NCI-H2081 treated with DMSO at 0.1 percent for 48 hours (cell line): Measurements from ENCODE around the gene FOSL2.

Source experiments
- DNase-seq: peaks from one replicate; lab custom pipeline; 2025; lab: John Stamatoyannopoulos, UW

Gene FOSL2

DNA sequence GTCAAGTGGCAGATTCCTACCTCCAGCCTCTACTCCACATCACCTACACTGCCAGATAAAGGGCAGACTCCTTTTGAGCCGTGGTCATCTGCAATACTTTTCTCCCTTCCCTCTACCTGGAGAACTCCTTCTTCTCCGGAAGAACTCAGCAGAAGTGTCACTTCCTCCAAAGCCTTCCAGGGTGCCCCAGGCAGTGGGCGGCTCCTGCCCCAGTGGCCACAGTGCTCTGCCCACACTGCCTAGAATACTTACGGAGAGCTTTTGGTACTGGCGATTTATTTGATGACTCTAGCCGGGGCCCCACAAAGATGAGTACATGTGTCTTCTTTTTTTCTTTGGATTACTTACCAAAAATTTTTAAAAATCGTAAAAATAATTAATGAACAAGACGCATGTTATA is 39.7 kb downstream of the FOSL2 start:
- no peak for DNase-seq

DNA sequence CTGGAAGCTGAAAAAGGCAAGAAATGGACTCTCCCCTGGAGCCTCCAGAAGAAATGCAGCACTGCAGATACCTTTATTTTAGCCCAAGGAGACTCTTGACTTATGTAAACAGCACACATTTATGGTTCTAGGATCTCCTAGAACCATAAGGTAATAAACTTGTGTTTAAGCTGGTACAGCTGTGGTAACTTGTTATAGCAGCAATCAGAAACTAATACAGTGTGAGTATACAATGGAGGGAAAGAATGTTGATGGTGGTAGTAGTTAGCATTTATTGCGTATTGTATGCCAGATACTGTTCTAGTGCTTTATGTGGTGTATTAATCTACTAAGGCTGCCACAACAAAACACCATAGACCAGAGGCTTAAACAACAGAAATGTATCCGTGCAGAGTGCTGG is 40.6 kb downstream of the FOSL2 start:
- no peak for DNase-seq

DNA sequence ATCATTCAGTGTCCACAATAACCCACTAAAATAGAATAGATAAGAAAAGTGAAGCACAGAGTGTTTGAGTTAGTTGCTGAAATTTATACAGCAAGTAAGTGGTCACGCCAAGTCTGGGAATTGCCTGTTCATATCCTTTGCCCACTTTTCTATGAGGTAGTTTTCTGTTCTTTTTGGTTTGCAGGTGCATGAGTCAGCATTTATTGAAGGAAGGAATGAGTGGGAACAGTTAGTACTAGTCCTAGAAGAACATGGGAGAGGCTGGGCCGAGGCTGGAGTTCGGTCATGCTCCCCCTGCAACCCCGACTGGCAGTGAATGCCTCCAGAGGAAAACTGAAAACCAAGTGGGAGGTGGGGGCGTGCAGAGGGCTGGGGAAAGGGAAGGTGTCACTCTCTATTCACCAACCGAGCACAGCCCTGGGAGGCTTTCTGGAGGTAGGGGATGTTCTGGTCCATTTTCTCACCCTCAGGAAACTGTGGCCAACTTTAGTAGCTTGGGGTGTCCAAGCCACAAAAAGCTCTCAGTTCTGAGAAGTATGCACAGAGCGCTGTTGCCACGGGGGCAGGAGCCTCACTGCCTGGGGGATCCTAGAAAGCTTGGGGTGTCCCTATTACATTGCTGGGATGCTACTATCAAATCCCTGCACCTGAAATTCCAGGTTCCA is 41.4 kb downstream of the FOSL2 start:
- DNase-seq: no peak

DNA sequence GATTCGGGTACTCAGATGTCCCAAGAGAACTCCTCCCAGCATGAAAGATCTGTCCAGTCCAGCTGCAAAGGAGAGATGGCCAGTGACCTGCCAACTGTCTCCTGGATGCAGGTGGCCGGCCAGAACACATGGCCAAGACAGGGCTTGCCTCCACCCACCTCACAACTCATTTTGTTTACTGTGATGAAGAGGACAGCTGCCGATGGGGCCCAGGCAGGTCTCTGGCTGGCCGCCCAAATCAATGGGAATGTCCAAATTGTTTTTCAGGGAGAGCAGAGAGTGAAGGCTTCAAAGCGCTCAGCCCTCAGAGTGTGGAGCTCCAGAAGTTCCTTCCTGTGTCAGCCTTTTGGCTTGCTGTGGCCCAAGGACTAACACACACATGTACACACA is 41.9 kb downstream of the FOSL2 start:
- DNase-seq: no peak

DNA sequence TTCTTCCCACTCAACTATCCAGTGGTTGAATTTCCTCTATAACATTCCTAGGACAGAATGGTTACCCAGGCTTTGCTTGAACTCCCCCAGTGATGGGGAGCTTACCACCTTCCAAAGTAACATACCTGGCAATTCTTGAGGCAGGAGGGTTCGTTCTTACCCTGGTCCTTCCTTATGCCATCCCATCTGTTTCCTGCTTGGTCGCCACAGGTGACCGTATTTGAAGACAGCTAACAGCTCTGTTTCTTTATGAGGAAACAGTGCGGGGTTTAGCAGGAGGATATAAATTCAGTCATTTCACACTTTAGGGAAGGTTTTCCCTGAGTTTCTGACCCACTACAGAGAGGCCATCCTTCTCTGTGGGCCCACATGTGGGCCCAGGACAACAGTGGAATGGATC is 42.6 kb downstream of the FOSL2 start:
- DNase-seq: no peak

DNA sequence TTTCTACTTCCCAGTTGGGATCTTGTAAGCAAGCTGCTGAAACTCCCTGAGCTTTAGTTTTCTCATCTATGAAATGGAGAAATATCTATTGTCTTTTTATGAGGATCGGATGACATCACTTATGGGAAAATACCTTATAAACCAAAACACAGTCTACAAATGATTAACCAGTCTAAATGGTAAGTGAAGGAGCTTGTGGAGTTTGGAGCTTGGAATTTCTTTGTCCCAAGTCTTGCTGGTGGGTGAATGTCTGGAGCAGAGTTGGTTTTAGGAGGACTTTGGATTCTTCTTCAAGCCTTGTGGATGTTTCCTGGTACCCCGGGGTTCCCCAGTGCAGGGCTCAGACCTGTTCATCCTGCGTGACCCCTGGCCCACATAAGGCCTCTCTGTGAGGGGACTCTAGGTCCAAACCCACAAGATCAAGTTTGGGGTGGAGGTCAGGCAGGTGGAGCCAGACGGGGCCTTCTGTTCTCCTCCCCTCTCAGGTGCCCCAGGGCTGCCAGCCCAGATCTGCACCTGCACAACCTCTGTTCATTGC is 43.2 kb downstream of the FOSL2 start:
- DNase-seq: no peak

DNA sequence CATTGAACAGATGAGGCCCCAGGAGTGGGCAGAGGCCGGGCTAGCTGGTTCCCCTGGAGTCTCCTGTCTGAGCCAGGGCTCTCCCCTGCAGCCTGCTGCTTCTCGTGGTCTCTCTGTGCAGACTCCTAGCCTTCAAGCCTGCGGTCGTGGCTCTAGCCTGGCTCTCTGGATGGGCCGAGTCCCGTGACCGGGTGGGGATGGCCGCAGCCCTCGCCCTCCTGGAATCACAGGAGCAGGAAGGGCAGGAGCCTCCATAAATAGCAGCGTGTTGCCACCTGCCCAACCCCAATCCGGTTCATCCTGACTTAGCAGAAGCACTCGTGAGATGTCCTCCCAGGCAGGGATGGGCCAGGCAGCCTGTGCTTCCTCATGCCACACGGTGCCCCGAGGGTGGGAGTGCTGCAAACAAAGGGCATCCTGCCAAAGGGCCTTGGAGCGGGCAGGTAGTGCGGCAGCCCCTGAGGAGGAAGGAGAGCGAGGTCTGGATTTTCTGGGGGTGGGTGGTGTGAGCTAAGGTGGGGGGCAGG is 43.9 kb downstream of the FOSL2 start:
- no peak for DNase-seq

DNA sequence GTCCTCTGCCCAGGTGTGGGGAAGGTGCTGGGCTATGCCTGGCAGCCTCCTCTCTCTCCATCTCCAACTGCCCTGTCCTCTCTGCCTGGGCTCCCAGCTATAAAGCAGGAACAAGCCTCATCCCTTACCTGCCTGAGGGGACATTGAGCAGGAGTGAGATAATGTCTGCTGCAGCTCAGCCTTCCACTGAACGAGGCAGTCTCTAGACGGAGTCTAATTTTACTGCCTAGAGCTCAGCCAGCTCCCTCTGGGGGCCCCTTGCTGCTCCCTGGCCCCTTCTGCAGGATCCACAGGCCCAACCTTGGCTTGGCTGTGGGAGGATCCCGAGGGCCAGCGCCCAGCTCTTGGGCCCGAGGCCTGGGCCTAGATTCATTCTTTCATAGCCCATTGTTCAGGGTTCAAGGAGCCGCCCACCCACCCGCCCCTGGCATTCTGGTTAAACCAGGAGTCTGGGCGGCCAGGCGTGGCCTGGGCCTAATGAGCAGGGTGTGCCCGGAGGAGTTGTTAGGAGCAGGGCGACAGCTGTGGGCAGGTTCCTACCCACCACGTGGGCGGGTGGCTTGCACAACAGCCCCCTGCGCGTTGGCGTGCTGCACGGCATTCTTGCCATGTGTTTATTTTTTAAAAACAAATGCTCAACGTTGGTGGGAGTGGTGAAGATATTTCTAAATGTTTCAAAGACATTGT is 44.6 kb downstream of the FOSL2 start:
- no peak for DNase-seq

DNA sequence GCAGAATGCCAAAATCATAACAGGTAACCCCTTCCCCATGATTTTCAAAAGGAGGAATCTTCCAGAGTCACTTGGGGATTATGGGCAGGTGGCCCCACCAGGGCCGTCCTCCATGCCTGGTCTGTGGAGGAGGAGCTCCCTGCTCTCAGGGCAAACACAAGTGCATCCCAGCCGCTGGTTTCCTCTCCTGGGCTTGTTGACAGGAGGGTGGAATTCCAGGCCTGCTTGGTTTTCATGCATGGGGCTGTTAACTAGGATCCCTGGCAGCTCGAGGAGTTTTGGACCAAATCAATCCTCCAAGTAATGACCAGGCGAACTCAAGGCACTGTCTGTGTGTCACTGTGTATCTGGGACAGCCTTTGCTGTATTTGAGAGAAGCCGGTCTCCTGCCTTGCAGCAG is 45.3 kb downstream of the FOSL2 start:
- DNase-seq: no peak

DNA sequence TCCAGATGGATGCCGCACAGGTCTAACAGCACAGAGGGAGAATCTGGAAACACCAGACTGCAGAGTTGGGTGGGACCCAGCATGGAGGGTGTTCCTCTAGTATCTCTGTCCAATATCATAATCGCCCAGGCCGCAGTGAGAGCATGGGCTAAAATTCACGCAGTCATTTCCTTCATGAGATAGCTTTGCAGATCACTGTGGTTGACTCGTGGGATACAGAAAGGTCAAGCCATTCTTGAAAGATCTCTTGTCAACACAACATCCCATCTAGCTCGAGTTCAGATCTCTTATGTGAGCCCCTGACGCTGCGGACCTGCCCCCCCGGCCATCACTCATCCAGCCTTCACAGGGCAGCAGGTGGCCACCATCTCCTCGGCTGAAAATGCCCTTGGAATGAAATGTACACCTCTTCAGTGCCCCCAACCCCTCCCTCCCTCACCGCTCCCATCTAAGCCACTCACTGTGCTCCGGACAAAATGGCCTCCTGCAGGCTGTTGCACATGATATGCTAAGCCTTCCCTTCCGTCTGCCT is 45.9 kb downstream of the FOSL2 start:
- no peak for DNase-seq

DNA sequence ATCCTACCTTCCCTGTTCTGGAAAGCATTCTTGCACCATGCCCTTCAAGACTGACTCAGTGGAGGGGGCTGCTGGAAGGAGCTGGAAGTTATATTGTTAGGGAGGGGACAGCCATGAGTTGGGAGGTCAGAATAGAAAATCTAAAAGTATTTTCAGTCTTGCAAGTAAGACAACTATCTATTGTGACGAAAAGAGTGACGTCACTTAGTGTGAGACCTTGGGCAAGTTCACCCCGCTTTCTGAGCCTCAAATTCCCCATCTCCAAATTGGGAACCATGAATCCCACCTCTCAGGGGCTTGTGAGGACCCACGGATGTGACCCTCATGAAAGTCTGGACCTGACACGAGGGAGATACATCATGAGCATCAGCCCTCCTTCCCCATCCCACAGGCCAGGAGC is 46.5 kb downstream of the FOSL2 start:
- DNase-seq: no peak

DNA sequence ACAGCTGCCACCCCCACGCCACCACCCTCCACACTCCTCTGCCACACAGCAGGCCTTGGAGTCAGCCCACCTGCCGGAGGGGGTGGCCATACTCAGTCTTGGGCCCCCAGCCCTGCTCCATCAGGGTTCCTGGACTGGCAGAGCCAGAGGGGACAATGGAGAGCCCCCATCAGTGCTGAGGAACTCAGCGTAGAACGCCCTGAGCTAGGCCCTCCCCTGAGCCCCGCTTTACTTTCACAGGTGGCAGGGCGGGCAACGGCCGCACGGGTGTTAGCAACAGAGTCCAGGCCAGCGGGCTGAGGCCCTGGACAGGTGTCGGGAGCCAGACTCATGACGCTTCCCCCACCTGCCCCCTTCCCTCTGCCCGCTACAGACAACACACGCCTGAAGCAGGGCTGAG is 47.1 kb downstream of the FOSL2 start:
- no peak for DNase-seq

DNA sequence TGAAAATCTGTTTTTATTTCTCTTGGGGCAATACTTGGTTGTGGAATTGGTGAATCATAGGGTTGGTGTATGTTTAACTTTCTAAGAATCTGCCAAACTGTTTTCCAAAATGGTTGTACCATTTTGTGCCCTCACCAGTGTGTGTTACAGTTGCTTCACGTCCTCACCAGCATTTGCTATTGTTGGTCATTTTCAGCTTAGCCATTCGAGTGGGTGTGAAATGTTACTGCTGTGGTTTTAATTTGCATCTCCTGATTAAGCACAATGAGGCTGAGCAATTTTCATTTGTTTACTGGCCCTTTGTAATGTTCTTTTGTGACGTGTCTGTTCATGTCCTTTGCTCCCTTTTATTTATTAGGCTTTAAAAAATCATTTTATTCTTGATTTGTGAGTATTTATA is 49.7 kb downstream of the FOSL2 start:
- DNase-seq: no peak

DNA sequence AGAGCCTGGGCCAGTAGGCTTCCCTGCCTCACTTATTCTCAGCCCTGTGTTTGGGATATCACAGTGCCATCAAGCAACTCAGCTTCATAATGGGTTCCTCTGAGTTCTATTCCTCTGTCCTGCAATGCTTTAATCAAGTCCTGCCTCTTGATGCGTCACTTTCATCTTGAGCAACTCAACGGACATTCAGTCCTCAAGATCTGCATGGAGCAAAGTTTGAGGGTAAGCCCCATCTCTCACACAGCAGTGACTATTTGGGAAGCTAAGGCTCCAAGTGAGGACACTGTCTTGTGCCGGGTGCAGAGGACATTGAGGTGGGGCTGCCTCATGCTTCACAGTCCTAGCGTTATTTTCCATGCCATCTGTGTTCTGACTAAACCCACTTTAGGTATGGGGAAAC is 52.3 kb downstream of the FOSL2 start:
- DNase-seq: no peak

DNA sequence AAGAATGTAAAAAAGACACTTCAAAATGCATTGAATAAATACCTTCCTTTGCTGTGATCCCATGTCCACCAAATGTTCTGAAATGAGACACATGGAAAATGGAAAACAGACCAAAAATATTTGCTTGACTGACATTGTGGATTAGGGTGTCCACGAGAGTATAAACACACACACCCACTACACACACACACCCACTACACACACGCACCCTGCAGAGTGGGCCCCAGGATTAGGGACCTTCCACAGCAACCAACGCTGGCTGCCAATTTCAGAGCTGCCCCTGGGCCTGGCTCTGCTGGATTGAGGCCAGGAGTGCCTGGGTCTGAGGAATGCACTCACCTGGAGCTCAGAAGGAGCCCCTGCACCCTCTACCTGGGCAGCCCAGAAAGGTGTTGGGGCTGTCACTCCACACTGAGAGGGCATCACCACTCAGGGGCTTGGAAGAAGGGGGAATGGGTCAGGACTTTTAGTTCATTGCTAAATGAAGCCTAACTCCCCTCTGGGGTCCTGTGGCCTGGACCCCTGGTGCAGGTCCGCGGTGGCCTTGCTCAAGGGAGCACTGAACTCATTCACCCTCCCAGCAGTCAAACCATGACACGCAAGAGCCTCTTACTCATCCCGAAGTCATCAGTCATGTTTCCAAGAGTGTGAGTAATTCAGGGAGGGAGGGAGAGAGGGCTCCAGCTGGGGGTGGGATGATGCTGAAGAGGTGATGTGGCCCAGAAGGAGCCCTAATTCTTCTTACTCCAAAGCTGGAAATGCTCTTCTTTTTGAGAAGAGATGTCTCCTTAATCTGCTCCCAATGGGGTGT is 53.0 kb downstream of the FOSL2 start:
- no peak for DNase-seq

DNA sequence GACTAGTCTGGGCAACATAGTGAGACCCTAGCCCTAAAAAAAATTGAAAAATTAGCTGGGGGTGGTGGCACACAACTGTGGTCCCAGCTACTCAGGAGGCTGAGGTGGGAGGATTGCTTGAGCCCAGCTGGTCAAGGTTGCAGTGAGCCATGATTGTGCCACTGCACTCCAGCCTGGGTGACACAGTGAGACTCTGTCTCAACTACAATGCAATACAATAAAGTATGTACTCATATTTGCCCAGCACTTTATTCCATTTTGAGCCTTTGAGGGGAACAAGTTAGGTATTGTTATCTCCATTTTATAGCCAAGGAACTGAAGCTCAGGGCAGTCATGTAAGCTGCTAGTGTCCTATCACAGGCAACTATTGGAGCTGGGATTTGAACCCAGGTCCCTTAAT is 53.9 kb downstream of the FOSL2 start:
- no peak for DNase-seq

DNA sequence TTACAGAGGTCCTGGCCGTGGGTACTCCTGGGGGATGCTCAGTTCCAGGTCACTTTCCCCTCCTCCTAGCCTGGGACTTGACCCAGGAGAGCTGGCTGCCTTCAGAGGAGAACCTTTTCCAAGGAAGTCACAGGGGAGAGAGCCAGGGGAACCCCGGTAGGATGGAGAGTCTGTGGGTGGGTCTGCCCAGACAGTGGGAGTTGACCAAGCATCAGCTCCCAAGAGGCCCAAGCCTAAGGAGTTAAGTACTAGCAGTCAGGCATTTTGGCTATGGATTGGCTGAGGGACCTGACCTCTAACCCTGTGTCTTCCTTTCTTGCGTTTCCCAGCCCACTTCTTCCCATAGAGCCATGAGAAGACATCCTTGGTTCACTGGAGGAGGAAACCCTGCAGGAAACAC is 54.4 kb downstream of the FOSL2 start:
- DNase-seq: no peak

DNA sequence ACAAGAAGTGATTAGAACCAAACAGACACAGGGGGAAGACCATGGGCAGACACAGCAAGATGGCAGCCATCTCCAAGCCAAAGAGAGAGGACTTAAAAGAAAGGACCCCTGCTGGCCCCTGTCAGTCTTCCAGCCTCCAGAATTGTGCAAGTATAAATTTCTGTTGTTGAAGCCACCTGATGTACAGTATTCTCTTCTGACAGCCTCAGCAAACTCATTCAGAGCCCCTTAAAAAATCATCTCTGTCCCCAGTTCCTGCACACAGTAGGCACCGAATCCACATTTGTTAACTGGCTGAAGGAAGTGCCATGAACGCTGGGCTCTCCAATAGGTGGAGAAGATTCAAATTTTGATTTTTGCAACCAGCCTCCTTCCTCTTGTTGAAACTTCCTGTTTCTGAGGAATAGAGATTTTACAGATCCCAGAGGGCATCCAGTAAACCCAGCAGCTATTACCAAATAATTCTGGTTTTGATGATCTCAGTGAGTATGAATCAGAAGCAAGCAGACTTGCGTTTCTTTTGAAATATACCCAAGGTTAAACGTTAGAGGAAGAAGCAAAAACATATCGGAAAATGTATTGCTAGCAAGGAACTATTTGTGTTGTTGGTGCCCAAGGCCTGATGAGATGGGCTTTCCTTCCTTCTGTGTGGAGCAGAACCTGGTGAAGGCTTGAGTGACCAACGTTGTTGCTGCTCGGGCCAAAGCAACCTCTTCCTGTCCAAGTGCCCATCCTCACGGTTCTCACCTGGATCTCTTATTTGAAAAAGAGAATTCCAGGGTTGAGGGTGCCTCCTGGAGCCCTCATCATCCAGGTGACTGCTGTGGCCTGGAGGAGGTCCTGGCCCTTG is 55.5 kb downstream of the FOSL2 start:
- no peak for DNase-seq

DNA sequence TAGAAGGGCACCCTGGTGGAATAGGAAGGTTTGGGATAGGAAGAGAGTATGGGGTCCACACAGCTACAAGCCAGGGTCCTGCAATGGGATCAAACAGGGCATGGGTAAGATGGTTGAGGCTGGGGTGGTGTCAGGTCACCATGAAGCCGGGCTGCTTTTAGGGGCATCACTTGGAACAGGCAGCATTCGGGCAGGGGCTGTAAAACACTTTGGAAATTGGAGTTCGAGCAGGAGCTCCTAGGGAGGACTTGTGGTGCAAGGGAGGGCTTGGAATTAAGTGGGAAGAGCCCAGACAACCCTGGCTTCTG is 56.1 kb downstream of the FOSL2 start:
- no peak for DNase-seq

DNA sequence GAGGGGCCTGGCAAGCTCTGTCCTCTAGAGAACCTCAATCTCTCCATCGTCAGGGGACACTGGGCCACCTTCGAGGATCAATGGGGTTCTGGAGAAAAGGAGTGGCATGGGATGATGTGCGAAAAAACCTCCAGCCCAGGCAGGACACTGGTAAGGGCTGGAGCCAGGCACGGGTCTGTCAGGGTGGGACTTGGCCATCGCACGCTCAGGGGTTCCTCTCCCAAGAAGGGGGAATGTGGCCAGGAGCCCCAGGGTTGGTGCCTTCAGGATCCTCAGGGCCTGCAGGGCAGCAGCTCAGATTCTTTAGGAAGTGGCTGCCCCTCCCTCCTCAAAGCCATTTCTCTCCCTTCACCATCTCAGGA is 56.4 kb downstream of the FOSL2 start:
- DNase-seq: no peak

DNA sequence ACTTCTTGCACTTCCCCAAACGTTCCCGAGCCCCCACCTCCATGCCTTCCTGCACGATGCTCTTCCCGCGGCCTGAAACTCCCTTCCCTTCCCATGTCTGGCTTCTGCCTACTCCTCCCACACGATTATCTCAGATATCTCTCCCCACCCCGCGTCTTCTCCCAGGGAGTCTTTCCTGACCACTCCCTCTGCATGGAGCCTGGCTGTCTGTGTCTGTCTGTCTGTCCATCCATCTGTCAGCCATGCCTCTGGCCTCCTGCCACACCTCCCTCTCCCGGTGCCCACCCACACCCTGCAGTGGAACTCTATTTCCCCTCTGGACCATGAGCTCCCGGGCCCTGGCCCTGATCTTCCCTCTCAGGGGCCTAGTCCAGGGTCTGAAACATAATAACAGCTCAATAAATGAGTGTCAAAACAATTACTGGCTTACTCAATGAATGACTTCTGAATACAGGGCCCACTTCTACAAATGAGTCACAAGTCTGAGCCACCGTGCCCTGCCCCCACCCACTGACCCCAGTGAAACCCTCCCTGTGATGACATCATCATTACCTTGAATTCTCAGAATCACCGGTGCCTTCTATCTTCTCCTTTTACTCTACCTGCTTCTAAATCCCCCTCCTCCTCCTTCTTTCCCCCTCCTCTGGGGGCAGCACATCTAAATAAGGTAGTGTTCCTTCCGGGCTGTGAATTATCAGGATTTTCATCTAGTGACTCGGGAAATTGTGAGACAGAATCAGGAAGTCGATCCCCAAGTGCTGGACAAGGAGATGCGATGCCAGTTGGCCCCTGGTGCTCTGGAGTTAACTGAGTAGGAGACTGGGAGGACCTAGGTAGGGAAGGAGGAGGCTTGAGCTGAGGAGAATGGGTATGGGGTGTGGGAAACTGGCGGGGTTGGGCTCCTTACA is 57.1 kb downstream of the FOSL2 start:
- no peak for DNase-seq
